ENCODE results near the gene HOXB7.

Gene HOXB7

DNA sequence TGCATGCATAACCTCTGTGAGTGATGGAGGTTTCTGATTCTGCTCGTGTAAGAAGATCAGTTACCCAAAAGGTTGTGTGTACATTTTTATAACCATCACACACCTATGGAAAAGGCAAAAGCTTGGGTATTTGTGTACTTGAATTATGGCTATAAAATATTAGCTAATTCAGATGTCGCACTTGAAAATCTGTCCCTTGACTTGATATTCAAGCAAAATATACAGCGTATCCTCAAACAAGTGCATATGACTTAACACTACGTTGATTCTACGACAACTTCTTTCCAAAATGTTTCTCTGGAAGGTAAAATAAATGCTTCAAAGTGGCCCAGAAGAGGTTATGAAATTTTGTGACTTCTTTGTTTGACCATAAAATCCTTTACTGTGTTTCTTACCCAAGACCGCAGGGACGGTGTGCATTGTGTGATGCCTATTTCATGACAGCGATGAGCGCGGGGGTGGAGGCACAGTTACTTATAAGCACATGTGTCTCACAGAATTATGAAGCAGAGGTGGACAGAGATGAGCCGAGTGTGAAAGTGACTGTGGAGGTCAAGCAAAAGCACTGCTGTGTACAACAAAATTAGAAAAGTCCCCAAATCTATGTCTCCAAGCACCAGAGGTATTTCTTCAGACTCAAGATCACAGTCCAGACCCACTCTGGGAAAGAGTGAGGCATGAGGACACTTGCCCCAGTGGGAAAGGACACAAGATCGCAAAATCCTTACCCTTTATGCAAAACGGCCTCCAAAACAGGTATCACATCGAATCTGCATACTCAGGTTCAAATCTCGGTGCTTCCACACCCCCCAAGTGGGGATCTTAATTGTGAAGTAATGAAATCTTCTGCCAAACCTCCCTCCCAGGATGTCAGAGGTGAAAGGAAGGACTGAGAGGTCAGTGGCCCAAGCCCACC is 19.4 kb upstream of the HOXB7 start:
- TF ChIP-seq, protein P1, sequence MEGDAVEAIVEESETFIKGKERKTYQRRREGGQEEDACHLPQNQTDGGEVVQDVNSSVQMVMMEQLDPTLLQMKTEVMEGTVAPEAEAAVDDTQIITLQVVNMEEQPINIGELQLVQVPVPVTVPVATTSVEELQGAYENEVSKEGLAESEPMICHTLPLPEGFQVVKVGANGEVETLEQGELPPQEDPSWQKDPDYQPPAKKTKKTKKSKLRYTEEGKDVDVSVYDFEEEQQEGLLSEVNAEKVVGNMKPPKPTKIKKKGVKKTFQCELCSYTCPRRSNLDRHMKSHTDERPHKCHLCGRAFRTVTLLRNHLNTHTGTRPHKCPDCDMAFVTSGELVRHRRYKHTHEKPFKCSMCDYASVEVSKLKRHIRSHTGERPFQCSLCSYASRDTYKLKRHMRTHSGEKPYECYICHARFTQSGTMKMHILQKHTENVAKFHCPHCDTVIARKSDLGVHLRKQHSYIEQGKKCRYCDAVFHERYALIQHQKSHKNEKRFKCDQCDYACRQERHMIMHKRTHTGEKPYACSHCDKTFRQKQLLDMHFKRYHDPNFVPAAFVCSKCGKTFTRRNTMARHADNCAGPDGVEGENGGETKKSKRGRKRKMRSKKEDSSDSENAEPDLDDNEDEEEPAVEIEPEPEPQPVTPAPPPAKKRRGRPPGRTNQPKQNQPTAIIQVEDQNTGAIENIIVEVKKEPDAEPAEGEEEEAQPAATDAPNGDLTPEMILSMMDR (IDR thresholded peaks at IDR 0.05; ENCODE audit: control insufficient read depth, extremely low read depth, insufficient read depth): no peak
- no peak overlapping the region for H3K4me3 ChIP-seq (ENCODE audit: low read depth, low read length)

DNA sequence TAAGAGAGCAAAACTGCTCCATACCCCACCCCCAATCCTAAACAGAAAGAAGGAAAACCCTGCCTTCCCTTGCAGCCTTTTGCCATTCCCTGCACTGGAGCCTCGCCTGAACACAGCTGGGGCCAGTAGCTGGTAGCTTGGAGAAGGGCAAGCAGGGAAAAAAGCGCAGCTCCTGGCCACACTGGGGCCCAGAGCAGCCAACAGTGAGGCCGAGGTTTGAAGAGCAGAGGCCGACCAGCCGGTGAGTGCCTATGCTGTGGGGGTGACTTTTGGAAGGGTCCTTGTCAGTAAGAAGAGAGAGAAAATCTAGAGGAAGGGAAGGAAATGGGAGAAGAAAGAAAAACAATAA is 18.6 kb upstream of the HOXB7 start:
- DNase-seq (ENCODE audit: low read depth): no peak
- TF ChIP-seq, protein P1 (IDR thresholded peaks at IDR 0.05; ENCODE audit: control insufficient read depth, extremely low read depth, insufficient read depth): no peak
- H3K4me3 ChIP-seq (ENCODE audit: low read depth, low read length): no peak overlapping the region

More for the DNA sequence above, 19.4 kb upstream of the HOXB7 start:
- DNase-seq (ENCODE audit: low read depth): no peak

DNA sequence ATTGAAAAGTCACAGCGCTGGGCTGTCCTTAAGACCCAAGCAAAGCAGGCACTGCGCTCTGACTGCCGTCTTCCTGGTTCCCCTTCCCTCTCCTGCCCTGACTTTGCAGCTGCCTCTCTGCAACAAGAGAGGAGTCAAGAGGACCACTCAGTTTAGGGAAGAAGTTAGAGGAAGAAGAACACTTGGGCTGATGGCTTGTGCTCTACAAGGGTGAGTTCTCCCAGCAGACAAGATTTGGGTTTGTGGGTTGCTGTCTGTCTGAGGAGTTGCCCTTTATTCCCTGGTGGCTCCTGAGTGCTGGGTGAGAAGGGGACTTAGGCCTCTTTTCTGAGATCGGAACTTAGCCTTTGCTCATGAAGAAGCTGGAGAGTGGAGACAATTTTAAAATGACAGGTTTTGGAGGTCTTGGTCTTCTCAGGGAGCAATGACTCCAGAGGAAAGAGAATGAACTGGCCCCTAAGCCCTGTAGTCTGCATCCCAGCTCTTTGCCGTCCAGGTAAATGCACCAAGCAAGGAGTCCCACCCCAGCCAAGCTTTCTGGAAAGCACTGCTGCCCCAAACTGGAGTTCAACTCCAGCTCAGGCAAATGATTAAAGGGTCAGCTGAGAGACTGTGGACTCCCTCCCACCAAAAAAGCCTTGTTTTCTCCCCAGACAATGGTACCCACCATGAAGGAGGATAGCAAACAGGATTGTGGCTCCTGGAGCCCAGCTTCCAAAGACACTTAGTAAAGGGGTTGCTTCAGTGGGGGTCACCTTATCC is 18.0 kb upstream of the HOXB7 start:
- DNase-seq (ENCODE audit: low read depth): no peak
- no peak overlapping the region for H3K4me3 ChIP-seq (ENCODE audit: low read depth, low read length)
- TF ChIP-seq, protein P1 (IDR thresholded peaks at IDR 0.05; ENCODE audit: control insufficient read depth, extremely low read depth, insufficient read depth): no peak

DNA sequence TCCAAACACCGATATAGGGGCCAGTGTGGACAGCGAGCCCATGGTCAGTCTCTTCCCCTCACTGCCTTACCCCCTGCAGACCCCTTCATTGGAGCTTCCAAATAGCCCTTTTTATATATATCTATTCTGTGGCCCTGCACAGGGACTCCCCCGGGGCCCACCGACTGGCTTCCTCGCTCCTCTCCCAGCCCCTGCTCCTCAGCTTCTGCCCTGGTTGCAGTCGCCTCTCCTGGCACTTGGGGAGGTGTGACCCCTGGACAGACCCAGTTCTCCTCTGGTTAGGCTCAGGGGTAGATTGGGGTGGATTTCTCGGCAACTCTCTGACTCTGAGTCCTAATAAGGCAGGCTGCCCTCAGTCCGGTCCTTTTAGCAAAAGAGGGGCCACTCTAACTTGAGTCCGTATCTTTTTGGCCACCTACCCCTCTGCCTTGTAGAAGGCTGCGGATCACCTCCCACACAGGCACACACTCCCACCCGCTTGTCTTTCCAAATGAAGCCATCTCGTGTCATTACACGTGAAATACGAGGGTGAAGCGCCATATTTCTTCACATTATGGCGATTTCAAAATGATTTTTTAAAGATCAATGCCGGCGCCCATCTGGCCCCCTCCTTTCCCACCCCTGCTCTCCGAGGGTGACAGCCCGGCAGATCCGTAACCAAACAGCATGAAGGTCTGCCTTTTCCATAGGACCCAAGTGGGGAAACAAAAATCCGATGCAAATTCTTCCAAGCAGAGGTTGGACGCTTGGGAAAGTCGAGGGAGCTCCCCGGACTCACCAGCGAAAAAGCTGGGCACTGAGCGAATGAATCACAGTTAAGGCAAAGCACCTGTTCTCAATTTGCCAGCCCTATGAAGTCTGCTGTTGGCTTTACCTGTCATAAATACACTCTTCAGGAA is 17.1 kb upstream of the HOXB7 start:
- H3K4me3 ChIP-seq (ENCODE audit: low read depth, low read length): no peak overlapping the region
- no peak for DNase-seq (ENCODE audit: low read depth)
- TF ChIP-seq, protein P1 (IDR thresholded peaks at IDR 0.05; ENCODE audit: control insufficient read depth, extremely low read depth, insufficient read depth): no peak

DNA sequence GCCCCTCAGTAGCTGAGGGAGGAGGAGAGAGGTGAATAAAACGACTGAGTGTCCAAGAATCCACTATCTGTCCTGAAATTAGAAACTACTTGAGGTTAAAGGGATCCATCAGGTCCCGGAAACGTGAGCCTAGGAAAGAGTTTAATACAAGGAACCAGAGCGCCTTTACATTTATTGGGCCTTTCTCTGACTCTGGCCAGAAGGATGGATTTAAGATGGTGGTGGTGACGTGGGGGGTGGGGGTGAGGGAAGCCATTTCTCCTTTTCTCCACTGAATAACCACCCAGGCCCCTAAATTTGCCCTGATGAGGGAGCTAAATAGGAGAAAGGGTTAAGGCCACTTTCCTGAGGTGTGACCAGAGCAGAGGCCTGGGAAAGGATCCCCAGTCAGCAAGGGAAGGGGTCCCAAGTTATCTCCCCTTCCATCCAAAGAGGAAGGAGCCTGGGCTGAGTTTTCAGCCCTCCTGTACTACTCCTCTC is 16.3 kb upstream of the HOXB7 start:
- TF ChIP-seq, protein P1 (IDR thresholded peaks at IDR 0.05; ENCODE audit: control insufficient read depth, extremely low read depth, insufficient read depth): no peak
- no peak overlapping the region for H3K4me3 ChIP-seq (ENCODE audit: low read depth, low read length)
- no peak for DNase-seq (ENCODE audit: low read depth)
